ENCODE measurements around the gene COL4A5. TPM values are rescaled to one million over a fixed set of nuclear protein-coding genes. Genes with fewer than 3 reads are reported as not detected.
A peak's percentile ranks its signal among the peaks of the same experiment; 100 is the strongest.

The COL4A5 gene
- total and polyA plus RNA-seq, 7 donors: 1.1 to 8.6 (median 3.1) TPM

- Histone ChIP-seq H3K4me1 (no peaks in the 10 kb centered on the region), H3K27ac (no peak within 1 kb of the TSS), H3K36me3 (ENCODE audit: insufficient read depth in 1 of 2, low read depth in 1 of 2) (no peaks in the 10 kb centered on the region), H3K27me3 (ENCODE audit: insufficient read depth in 3 of 3, low read length in 2 of 3) (peaks cover 0 to 91% (median 4%) of the 10 kb centered on the region in 3 donors), H3K9me3 (no peaks in the 10 kb centered on the region), H3K4me3 (peak within 1 kb of the TSS; percentile 57)
- ATAC-seq (peak; percentile 19 to 54 (median 28)), DNase-seq (no peak)
- TF ChIP-seq CTCF (IDR thresholded peaks at IDR 0.05): no peak
- 1 to 25% (median 2%) methylated on average over 24 to 62 of the region's 62 CpGs for WGBS, 3 donors
- intact Hi-C loops (cut with DNase I): no loop called here
Measured at GRCh38 chrX:108736509-108737479, 297.2 kb downstream of the COL4A5 start, which contains the start of gene IRS4. Gene IRS4 (minus strand): TSS chrX:108736563.

GRCh38 chrX:108737754-108738153, 298.1 kb downstream of the COL4A5 start:
- Histone ChIP-seq H3K27me3 (ENCODE audit: insufficient read depth in 3 of 3, low read length in 2 of 3) (peaks cover 0 to 91% (median 4%) of the 10 kb centered on the region in 3 donors), H3K4me1 (no peaks in the 10 kb centered on the region), H3K36me3 (ENCODE audit: insufficient read depth in 1 of 2, low read depth in 1 of 2) (no peaks in the 10 kb centered on the region), H3K9me3 (no peaks in the 10 kb centered on the region), H3K27ac (no peak overlapping the region), H3K4me3 (no peak overlapping the region)
- ATAC-seq (no peak), DNase-seq (no peak)
- intact Hi-C loops (cut with DNase I): no loop called here
- 24 to 29% (median 28%) methylated on average over 5 of the region's 5 CpGs for WGBS, 3 donors
- TF ChIP-seq CTCF (IDR thresholded peaks at IDR 0.05): no peak

GRCh38 chrX:108740299-108740774, 300.7 kb downstream of the COL4A5 start:
- peaks cover 0 to 69% (median 1%) of the 10 kb centered on the region in 3 donors for H3K27me3 ChIP-seq (ENCODE audit: insufficient read depth in 3 of 3, low read length in 2 of 3)

More at GRCh38 chrX:108740299-108740774, 300.7 kb downstream of the COL4A5 start:
- ATAC-seq (no peak), DNase-seq (no peak)
- H3K27ac ChIP-seq: no peak overlapping the region
- no peaks in the 10 kb centered on the region for H3K36me3 ChIP-seq (ENCODE audit: insufficient read depth in 1 of 2, low read depth in 1 of 2)
- no peak overlapping the region for H3K4me3 ChIP-seq
- no peaks in the 10 kb centered on the region for H3K9me3 ChIP-seq
- intact Hi-C loops (cut with DNase I): no loop called here
- WGBS, 3 donors: 36 to 81% (median 68%) methylated on average over 1 of the region's 1 CpG
- TF ChIP-seq CTCF (IDR thresholded peaks at IDR 0.05): no peak
- H3K4me1 ChIP-seq: no peaks in the 10 kb centered on the region

Other genes starting within 250 kb of the COL4A5 start
- gene COL4A6, start 1.4 kb upstream of the COL4A5 start, total RNA-seq: 1 to 10 TPM in 3 of 4 donors, under 1 TPM in 1; 0.68 to 3.6 (median 1.1) TPM
- under 1 TPM; 0.17 to 0.18 (median 0.18) TPM for gene COL4A6, start 1.4 kb upstream of the COL4A5 start, polyA plus RNA-seq

Measured in psoas muscle (tissue), 8 donors.